Upper lobe of left lung (tissue), 6 donors: ENCODE results near the gene STIL. TPM values are rescaled to one million over a fixed set of nuclear protein-coding genes. Genes with fewer than 3 reads are reported as not detected.
"Not testable (repeated sequence)": the region's sequence is repeated elsewhere in the genome, so short reads cannot be mapped to it uniquely, and the experiment has no call there.

ENCODE experiments used
- ATAC-seq, 2 donors: fragments of 200-7000 bp; cut with Tn5 transposase; one replicate each; pipeline ENCODE4 v1.9.1; 2022; ENCODE audit warnings: mild to moderate bottlenecking in 2 of 2, moderate library complexity in 2 of 2; ENCODE audit not compliant: low FRiP score in 2 of 2
- DNase-seq, 2 donors: peaks; one replicate each; pipeline ENCODE4 v3.0.0-alpha.2; 2019 to 2020
- H3K27ac ChIP-seq, 4 donors: fragments of 200-600 bp; sonication (generic); one replicate each; pipeline ENCODE4 v1.5.1; 2016 to 2019
- H3K27me3 ChIP-seq, 4 donors: fragments of 200-600 bp; sonication (generic); one replicate each; pipeline ENCODE4 v1.5.1; 2017 to 2019
- H3K36me3 ChIP-seq, 4 donors: fragments of 200-600 bp; sonication (generic); one replicate each; pipeline ENCODE4 v1.5.1; 2016 to 2019
- H3K4me1 ChIP-seq, 4 donors: fragments of 200-600 bp; sonication (generic); one replicate each; pipeline ENCODE4 v1.5.1; 2018 to 2019
- H3K4me3 ChIP-seq, 4 donors: fragments of 200-600 bp; sonication (generic); one replicate each; pipeline ENCODE4 v1.5.1; 2017 to 2019; ENCODE audit warnings: mild to moderate bottlenecking in 2 of 4, moderate library complexity in 1 of 4
- H3K9me3 ChIP-seq, 4 donors: fragments of 200-600 bp; sonication (generic); one replicate each; pipeline ENCODE4 v1.5.1; 2018 to 2019
- EP300 ChIP-seq, 4 donors: sonication (generic); formaldehyde crosslinking; IDR thresholded peaks; one replicate each; pipeline ENCODE4 v1.5.1; 2017; ENCODE audit warnings: antibody characterized with exemption in 4 of 4, control low read depth in 2 of 4
- POLR2A ChIP-seq, 4 donors: fragments of 450-650 bp; IDR thresholded peaks; one replicate each; pipeline ENCODE4 v1.5.1; 2016 to 2017; ENCODE audit warnings: antibody characterized with exemption in 4 of 4, mild to moderate bottlenecking in 2 of 4
- POLR2AphosphoS5 ChIP-seq, 2 donors: sonication (generic); formaldehyde crosslinking; IDR thresholded peaks; one replicate each; pipeline ENCODE4 v1.5.1; 2017; ENCODE audit warnings: antibody characterized with exemption in 2 of 2
- WGBS, 2 donors: methylation state at CpG; one replicate each; pipeline ENCODE4 v1.1.5; 2017 to 2018; 5-methylcytosine and 5-hydroxymethylcytosine counted together
- total RNA-seq, 6 donors: library from RNA; depleted of rRNA in 4 of 6; stranded (reverse); fragments of >200 nt in 4 of 6; gene quantifications; one replicate each; pipeline versions ENCODE4 v1.1.0 to v1.2.1, GENCODE V29; 2016 to 2021
- TF ChIP-seq, protein P1 (sequence below), 6 experiments: fragments of 450-650 bp in 4 of 6; fragments of 200-600 bp in 2 of 6; sonication (generic) in 2 of 6; IDR thresholded peaks; one replicate each; pipeline ENCODE4 v1.5.1; 2016 to 2019; ENCODE audit warnings: antibody characterized with exemption in 6 of 6
- donor health status: DM: no; HTN: no; CAD: no; lungs with moderate emphysema.
- donor health status: DM: no; HTN: yes; CAD: no; lungs with severe emphysema.

The STIL gene
- total RNA-seq, 6 donors from 2014 or later, result 1.1 to 7.0 (median 2.9) TPM

DNA sequence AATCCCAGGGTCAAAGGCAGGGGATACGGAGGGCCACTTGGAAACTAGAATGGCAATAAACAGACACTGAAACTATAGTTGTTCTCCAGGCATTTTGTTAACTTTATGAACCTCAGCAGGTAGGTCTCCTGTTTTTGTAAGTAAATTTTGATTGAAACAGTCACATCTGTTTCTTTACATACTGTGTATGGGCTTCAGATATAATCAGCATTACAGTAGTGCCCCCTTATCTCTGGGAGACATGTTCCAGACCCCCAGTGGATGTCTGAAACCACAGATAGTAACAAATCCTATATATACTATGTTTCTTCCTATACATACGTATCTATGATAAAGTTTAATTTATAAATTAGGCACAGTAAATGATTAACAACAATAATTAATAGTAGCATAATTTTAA, 11.5 kb downstream of the STIL start:
- TF ChIP-seq EP300 (IDR thresholded peaks at IDR 0.05) (no peak), POLR2AphosphoS5 (IDR thresholded peaks at IDR 0.05) (no peak), POLR2A (IDR thresholded peaks at IDR 0.05) (no peak)
- TF ChIP-seq, protein P1, sequence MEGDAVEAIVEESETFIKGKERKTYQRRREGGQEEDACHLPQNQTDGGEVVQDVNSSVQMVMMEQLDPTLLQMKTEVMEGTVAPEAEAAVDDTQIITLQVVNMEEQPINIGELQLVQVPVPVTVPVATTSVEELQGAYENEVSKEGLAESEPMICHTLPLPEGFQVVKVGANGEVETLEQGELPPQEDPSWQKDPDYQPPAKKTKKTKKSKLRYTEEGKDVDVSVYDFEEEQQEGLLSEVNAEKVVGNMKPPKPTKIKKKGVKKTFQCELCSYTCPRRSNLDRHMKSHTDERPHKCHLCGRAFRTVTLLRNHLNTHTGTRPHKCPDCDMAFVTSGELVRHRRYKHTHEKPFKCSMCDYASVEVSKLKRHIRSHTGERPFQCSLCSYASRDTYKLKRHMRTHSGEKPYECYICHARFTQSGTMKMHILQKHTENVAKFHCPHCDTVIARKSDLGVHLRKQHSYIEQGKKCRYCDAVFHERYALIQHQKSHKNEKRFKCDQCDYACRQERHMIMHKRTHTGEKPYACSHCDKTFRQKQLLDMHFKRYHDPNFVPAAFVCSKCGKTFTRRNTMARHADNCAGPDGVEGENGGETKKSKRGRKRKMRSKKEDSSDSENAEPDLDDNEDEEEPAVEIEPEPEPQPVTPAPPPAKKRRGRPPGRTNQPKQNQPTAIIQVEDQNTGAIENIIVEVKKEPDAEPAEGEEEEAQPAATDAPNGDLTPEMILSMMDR (IDR thresholded peaks at IDR 0.05), result no peak
- H3K36me3 ChIP-seq, result no peaks in the 10 kb centered on the region
- no peak overlapping the region for H3K27ac ChIP-seq
- 99% methylated on average over 2 of the region's 2 CpGs for whole genome bisulfite sequencing, 2 donors
- no peak overlapping the region for H3K4me3 ChIP-seq
- H3K27me3 ChIP-seq, result no peaks in the 10 kb centered on the region
- DNase-seq, result no peak
- no peaks in the 10 kb centered on the region for H3K9me3 ChIP-seq
- peaks cover 0 to 11% (median 5%) of the 10 kb centered on the region in 4 donors for H3K4me1 ChIP-seq
- ATAC-seq, result no peak

DNA sequence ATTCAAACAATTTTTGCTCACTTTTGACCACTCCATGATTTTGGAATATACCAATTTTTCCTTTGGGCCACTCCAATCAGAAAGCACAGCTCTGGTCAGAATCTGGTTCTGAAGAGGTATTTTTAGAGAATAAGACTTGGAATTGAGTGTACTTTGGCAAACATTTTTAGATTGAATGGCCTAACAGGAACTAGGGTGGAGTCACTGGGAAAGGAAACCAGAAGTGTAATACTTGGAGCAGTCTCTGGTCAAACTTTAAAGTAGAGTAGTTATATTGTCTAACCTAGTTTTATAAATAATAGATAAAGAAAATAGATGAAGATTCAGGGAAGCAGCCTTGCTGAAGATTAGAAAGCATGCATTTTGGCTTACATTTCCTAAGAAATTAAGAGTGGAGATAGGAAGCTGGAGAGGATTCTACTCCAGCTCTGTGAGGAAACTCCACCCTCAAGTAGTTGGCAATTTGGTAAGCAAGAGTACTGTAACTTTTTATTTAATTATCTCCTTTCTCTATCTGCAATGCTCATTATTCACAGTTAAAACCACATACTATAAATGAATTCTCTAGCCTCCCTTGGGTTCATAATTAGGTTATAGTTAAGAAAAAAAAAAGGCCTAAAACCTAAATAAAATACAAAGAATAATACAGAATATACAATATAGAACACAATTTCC, 15.8 kb downstream of the STIL start:
- Histone ChIP-seq H3K27me3 (no peaks in the 10 kb centered on the region), H3K36me3 (no peaks in the 10 kb centered on the region), H3K9me3 (no peaks in the 10 kb centered on the region), H3K4me1 (peaks cover 0 to 11% (median 6%) of the 10 kb centered on the region in 4 donors), H3K4me3 (no peak overlapping the region), H3K27ac (peak overlapping the region in 2 of 4 donors; percentile 36 to 57)
- TF ChIP-seq, protein P1 (IDR thresholded peaks at IDR 0.05), result no peak
- no peak for TF ChIP-seq POLR2AphosphoS5 (IDR thresholded peaks at IDR 0.05)
- no peak for TF ChIP-seq EP300 (IDR thresholded peaks at IDR 0.05)
- no peak for TF ChIP-seq POLR2A (IDR thresholded peaks at IDR 0.05)
- no peak for ATAC-seq
- no peak for DNase-seq

DNA sequence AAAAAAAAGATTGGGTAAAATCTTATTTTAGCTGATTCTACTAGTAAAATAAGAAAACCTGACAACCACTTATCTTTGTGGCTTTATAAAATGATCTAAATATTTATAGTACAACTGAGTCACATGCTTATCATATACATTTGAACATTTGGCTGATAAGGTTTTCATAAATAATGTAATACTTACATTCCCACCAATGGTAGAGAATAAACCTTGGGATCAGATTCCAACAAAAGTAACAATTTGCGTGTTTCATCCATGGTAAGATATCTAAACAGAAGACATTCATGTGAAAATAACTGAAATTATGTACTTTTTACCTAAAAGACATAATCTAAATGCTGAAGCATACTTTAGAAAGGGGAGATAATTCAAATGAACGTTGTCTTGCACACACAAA, 18.4 kb downstream of the STIL start:
- TF ChIP-seq POLR2AphosphoS5 (IDR thresholded peaks at IDR 0.05), result no peak
- no peak for TF ChIP-seq POLR2A (IDR thresholded peaks at IDR 0.05)
- 82 to 93% methylated on average over 2 of the region's 2 CpGs for WGBS, 2 donors
- DNase-seq, result no peak
- no peaks in the 10 kb centered on the region for H3K27me3 ChIP-seq
- H3K4me3 ChIP-seq, result no peak overlapping the region
- H3K36me3 ChIP-seq, result no peaks in the 10 kb centered on the region
- peaks cover 0 to 11% (median 6%) of the 10 kb centered on the region in 4 donors for H3K4me1 ChIP-seq
- H3K27ac ChIP-seq, result no peak overlapping the region
- no peak for ATAC-seq
- no peaks in the 10 kb centered on the region for H3K9me3 ChIP-seq

DNA sequence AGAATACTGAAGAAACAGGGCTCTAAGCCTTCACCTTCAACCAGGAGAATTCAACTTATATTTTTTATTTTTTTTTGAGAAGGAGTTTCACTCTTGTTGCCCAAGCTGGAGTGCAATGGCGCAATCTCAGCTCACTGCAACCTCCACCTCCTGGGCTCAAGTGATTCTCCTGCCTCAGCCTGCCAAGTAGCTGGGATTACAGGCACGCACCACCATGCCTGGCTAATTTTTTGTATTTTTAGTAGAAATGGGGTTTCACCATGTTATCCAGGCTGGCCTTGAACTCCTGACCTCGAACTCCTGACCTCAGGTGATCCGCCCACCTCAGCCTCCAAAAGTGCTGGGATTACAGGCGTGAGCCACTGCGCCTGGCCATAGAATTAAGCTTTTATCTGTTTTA, 19.1 kb downstream of the STIL start:
- not testable (repeated sequence) for H3K9me3 ChIP-seq, H3K4me3 ChIP-seq, H3K27me3 ChIP-seq, ATAC-seq, H3K36me3 ChIP-seq, DNase-seq, H3K27ac ChIP-seq
- 87 to 90% methylated on average over 6 of the region's 6 CpGs for WGBS, 2 donors
- peaks cover 0 to 11% (median 6%) of the 10 kb centered on the region in 4 donors for H3K4me1 ChIP-seq

DNA sequence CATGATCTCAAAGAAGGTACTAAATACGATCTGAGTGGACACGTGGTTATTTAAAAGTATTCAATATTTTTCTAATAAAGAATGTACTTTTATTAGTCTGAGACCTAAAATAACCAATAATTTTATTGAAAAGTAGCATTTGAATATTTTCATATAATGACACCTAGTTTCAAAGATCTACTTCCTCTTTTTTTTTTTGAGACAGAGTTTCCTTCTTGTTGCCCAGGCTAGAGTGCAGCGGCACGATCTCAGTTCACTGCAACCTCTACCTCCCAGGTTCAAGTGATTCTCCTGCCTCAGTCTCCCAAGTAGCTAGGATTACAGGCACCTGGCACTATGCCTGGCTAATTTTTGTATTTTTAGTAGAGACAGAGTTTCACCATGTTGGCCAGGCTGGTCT, 25.8 kb downstream of the STIL start:
- not testable (repeated sequence) for H3K4me1 ChIP-seq, H3K27ac ChIP-seq, H3K36me3 ChIP-seq, H3K9me3 ChIP-seq, H3K4me3 ChIP-seq, DNase-seq, ATAC-seq, H3K27me3 ChIP-seq
- 75 to 92% methylated on average over 4 of the region's 4 CpGs for WGBS, 2 donors

DNA sequence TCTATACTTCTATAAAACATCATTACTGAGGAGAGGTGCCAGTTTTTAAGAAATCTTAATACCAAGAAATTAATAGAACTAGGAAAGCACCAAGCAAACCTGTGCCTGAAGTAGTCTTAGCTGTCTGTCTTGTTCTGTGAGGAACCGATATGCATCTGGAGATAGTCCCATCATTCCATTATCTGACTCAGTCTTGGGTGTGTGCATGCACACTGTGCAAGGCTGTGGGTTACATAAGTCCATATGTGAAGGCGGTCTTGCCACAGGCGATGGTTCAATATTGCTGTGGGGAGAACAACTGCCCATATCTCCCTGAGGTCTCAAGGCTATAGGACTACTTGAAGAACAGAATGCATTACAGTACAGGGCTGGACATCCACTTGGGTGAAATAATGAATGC, 33.8 kb downstream of the STIL start:
- Histone ChIP-seq H3K4me1 (no peaks in the 10 kb centered on the region), H3K36me3 (no peaks in the 10 kb centered on the region), H3K27me3 (no peaks in the 10 kb centered on the region), H3K4me3 (no peak overlapping the region), H3K9me3 (no peaks in the 10 kb centered on the region), H3K27ac (no peak overlapping the region)
- TF ChIP-seq, protein P1 (IDR thresholded peaks at IDR 0.05), result no peak
- TF ChIP-seq EP300 (IDR thresholded peaks at IDR 0.05) (no peak), POLR2AphosphoS5 (IDR thresholded peaks at IDR 0.05) (no peak), POLR2A (IDR thresholded peaks at IDR 0.05) (no peak)
- 97 to 100% methylated on average over 3 of the region's 3 CpGs for WGBS, 2 donors
- DNase-seq, result no peak
- ATAC-seq, result no peak
